Caco-2 (cell line): ENCODE data around the gene CX3CL1. TPM values are rescaled to one million over a fixed set of nuclear protein-coding genes. Genes with fewer than 3 reads are reported as not detected.

Experiments
- BruUV-seq: library from RNA; stranded (reverse); fragments of 400-500 nt; replicated peaks from 2 replicates; lab custom pipeline; 2021; lab: Mats Ljungman, UMichigan
- CTCF ChIA-PET: fragments of 300-600 bp; sonication (Branson Sonifier 250); formaldehyde crosslinking; loops from one replicate; lab custom pipeline; 2022; ENCODE audit warnings: antibody characterized with exemption; lab: Charles Lee
- POLR2A ChIA-PET: fragments of 300-600 bp; sonication (Branson Sonifier 250); formaldehyde crosslinking; loops from one replicate; lab custom pipeline; 2022; ENCODE audit warnings: antibody characterized with exemption; lab: Charles Lee
- DNase-seq, 2 experiments: peaks; one replicate each; pipeline versions ENCODE4 v3.0.0 to v3.0.0-alpha.2; 2020 to 2022
- H3K27me3 ChIP-seq: replicated peaks from 2 replicates; pipeline ENCODE4 v1.6.0; 2011; ENCODE audit warnings: low read length; ENCODE audit not compliant: control insufficient read depth, insufficient read depth
- H3K36me3 ChIP-seq: 2 replicates; pipeline ENCODE4 v1.5.1; 2011; ENCODE audit warnings: low read length; ENCODE audit not compliant: control insufficient read depth, insufficient read depth
- H3K4me1 ChIP-seq: fragments of 250-450 bp; sonication (Bioruptor Pico); 2 replicates; pipeline ENCODE4 v1.5.1; 2020; ENCODE audit warnings: mild to moderate bottlenecking
- H3K4me3 ChIP-seq: 2 replicates; pipeline ENCODE4 v1.5.1; 2011; ENCODE audit warnings: low read depth, mild to moderate bottlenecking, control low read depth, low read length
- H3K9me3 ChIP-seq: fragments of 250-450 bp; sonication (Bioruptor Pico); 2 replicates; pipeline ENCODE4 v1.5.1; 2020; ENCODE audit warnings: mild to moderate bottlenecking, moderate library complexity
- H3K27ac Mint-ChIP-seq: one replicate; pipeline ENCODE4 v1.8.0; 2022; ENCODE audit warnings: mixed read lengths; ENCODE audit not compliant: unreplicated experiment
- H3K27me3 Mint-ChIP-seq: one replicate; pipeline ENCODE4 v1.8.0; 2022; ENCODE audit warnings: mixed read lengths; ENCODE audit not compliant: insufficient read depth, unreplicated experiment
- H3K36me3 Mint-ChIP-seq: one replicate; pipeline ENCODE4 v1.8.0; 2022; ENCODE audit warnings: mild to moderate bottlenecking, mixed read lengths; ENCODE audit not compliant: insufficient read depth, unreplicated experiment
- H3K4me1 Mint-ChIP-seq: one replicate; pipeline ENCODE4 v1.8.0; 2022; ENCODE audit warnings: low read depth, mixed read lengths; ENCODE audit not compliant: unreplicated experiment
- H3K4me3 Mint-ChIP-seq: one replicate; pipeline ENCODE4 v1.8.0; 2022; ENCODE audit warnings: mild to moderate bottlenecking, moderate library complexity, mixed read lengths; ENCODE audit not compliant: unreplicated experiment
- H3K9me3 Mint-ChIP-seq: one replicate; pipeline ENCODE4 v1.8.0; 2022; ENCODE audit warnings: mixed read lengths; ENCODE audit not compliant: unreplicated experiment
- CTCF ChIP-seq, 2 experiments: fragments of 200-600 bp in 1 of 2; IDR thresholded peaks; 1 replicate in 1 of 2; 2 replicates in 1 of 2; pipeline versions ENCODE4 v1.5.1 to v1.8.0; 2011 to 2022; ENCODE audit warnings: antibody characterized with exemption in 1 of 2, control low read depth in 1 of 2, inconsistent platforms in 1 of 2, low read depth in 1 of 2, low read length in 1 of 2, mild to moderate bottlenecking in 1 of 2, moderate library complexity in 1 of 2; ENCODE audit not compliant: insufficient read depth in 1 of 2, severe bottlenecking in 1 of 2, unreplicated experiment in 1 of 2
- intact Hi-C: fragments of 100-400 bp; cut with micrococcal nuclease; formaldehyde crosslinking; loops from one replicate; pipeline ENCODE4 v1.10.0; 2022; ENCODE audit not compliant: unreplicated experiment
- total RNA-seq: library from RNA; stranded (reverse); gene quantifications from 2 replicates; pipeline ENCODE4 v1.2.3, GENCODE V29; 2022

CX3CL1 gene
- total RNA-seq, 1 experiment from 2014 or later = not detected

- no peak overlapping the region for H3K4me3 Mint-ChIP-seq
- H3K9me3 Mint-ChIP-seq = no peaks in the 10 kb centered on the region
- H3K36me3 Mint-ChIP-seq = no peaks in the 10 kb centered on the region
- intact Hi-C loops = no loop called here
- CTCF ChIA-PET = no interaction called here
- no peak for TF ChIP-seq CTCF (IDR thresholded peaks at IDR 0.05; ENCODE audit: insufficient read depth in 1 of 2, low read depth in 1 of 2, low read length in 1 of 2, severe bottlenecking in 1 of 2, unreplicated experiment in 1 of 2)
- no TSS peak for BruUV-seq
- Histone ChIP-seq H3K36me3 (no peaks in the 10 kb centered on the region), H3K4me3 (no peak overlapping the region), H3K9me3 (peaks cover 7% of the 10 kb centered on the region; the same call in 1 of the 2 replicates), H3K27me3 (no peaks in the 10 kb centered on the region), H3K4me1 (0 out of 2 replicates have a peak, but pooled peaks cover 9% of the 10 kb centered on the region)
- H3K4me1 Mint-ChIP-seq = peaks cover 17% of the 10 kb centered on the region
- POLR2A ChIA-PET = interaction anchor here (0.6 kb wide), 1 partner anchor 55 kb away, joined by 3 read pairs; no protein-coding TSS in a partner anchor
- no peak for DNase-seq
- no peak overlapping the region for H3K27ac Mint-ChIP-seq
- H3K27me3 Mint-ChIP-seq = no peaks in the 10 kb centered on the region
These were observed 19.4 kb downstream of the CX3CL1 start for GRCh38 chr16:57391708-57392107.

GRCh38 chr16:57392694-57393093 is 20.4 kb downstream of the CX3CL1 start:
- DNase-seq = no peak
- POLR2A ChIA-PET = no interaction called here
- no peaks in the 10 kb centered on the region for H3K36me3 ChIP-seq
- Mint-ChIP-seq H3K27ac (no peak overlapping the region), H3K27me3 (no peaks in the 10 kb centered on the region), H3K4me3 (no peak overlapping the region), H3K4me1 (peaks cover 17% of the 10 kb centered on the region), H3K9me3 (no peaks in the 10 kb centered on the region), H3K36me3 (no peaks in the 10 kb centered on the region)
- no peaks in the 10 kb centered on the region for H3K27me3 ChIP-seq
- BruUV-seq = no TSS peak
- H3K9me3 ChIP-seq = peaks cover 7% of the 10 kb centered on the region; the same call in 1 of the 2 replicates
- intact Hi-C loops = no loop called here
- H3K4me3 ChIP-seq = no peak overlapping the region
- H3K4me1 ChIP-seq = 0 out of 2 replicates have a peak, but pooled peaks cover 9% of the 10 kb centered on the region
- CTCF ChIA-PET = no interaction called here
- no peak for TF ChIP-seq CTCF (IDR thresholded peaks at IDR 0.05; ENCODE audit: insufficient read depth in 1 of 2, low read depth in 1 of 2, low read length in 1 of 2, severe bottlenecking in 1 of 2, unreplicated experiment in 1 of 2)

- Histone ChIP-seq H3K36me3 (no peaks in the 10 kb centered on the region), H3K27me3 (no peaks in the 10 kb centered on the region), H3K4me3 (no peak overlapping the region), H3K4me1 (no peaks in the 10 kb centered on the region), H3K9me3 (peaks cover 7% of the 10 kb centered on the region; the same call in 1 of the 2 replicates)
- BruUV-seq = no TSS peak
- peaks cover under 1% of the 10 kb centered on the region for H3K4me1 Mint-ChIP-seq
- intact Hi-C loops = no loop called here
- H3K27ac Mint-ChIP-seq = no peak overlapping the region
- no peaks in the 10 kb centered on the region for H3K27me3 Mint-ChIP-seq
- no peak for TF ChIP-seq CTCF (IDR thresholded peaks at IDR 0.05; ENCODE audit: insufficient read depth in 1 of 2, low read depth in 1 of 2, low read length in 1 of 2, severe bottlenecking in 1 of 2, unreplicated experiment in 1 of 2)
- POLR2A ChIA-PET = no interaction called here
- DNase-seq = no peak
- no peaks in the 10 kb centered on the region for H3K36me3 Mint-ChIP-seq
- no peaks in the 10 kb centered on the region for H3K9me3 Mint-ChIP-seq
- H3K4me3 Mint-ChIP-seq = no peak overlapping the region
- CTCF ChIA-PET = no interaction called here
These were observed 22.2 kb downstream of the CX3CL1 start for GRCh38 chr16:57394444-57394843.
